HEK293T (cell line): ENCODE data around the gene DIDO1.

Experiments used
- FOXK2 ChIP-seq: fragments of 450-650 bp; IDR thresholded peaks from 2 replicates; pipeline ENCODE4 v1.6.1; 2016; ENCODE audit warnings: mild to moderate bottlenecking
- NFRKB ChIP-seq: fragments of 450-650 bp; IDR thresholded peaks from 2 replicates; pipeline ENCODE4 v1.6.1; 2016; ENCODE audit warnings: mild to moderate bottlenecking, moderate library complexity
- SP1 ChIP-seq: fragments of 450-650 bp; IDR thresholded peaks from 2 replicates; pipeline ENCODE4 v1.6.1; 2017

DNA sequence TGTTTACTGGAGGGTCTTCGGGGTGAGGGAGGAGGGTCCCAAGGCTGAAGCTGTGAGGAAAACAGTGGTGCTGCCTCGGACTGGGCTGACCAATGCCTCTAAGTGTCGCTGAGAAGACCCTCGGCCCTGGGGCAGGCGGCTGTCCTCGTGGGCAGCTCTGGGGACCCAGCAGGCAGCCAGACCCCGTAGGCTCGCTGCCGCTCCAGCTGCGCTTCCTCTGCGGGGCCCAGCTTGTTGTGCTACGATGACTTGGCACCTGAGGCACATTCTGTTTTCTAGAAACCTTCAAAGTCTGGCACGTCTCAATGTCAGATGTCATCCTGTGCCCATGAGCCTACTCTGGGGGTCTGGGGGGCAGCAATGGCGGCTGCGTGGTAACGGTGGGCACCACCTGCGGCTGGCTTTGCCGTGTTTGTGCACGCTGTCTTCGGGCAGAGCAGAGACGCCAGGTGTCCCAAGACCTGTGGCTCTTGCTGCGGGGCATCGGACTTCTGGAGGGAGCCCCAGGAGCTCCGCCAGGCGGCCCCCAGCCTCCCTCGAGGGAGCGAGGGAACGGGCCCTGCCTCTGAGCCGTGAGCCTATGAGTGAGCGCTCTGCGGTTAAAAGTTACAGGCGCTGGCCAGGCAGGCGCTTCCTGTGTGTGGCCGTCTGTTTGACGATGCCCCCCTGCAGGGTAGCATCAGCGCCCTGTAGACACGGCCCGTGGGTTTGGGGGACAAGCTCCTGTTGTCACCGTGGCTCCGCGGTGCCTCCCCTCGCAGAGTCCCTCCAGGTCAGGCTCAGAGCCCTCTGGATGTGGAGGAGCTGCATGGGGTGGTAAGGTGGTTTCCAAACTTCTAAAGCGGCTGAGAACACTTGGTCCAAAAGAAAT is 33.0 kb upstream of the DIDO1 start:
- TF ChIP-seq NFRKB (no peak), FOXK2 (no peak), SP1 (no peak)
